Activated naive CD8-positive, alpha-beta T cell treated with anti-CD3 and anti-CD28 coated beads, Interleukin-2, amount 10 ng/mL, durations not matched to agents 7 days and 5 days (primary cell): Measurements from ENCODE around the gene LTBP4. TPM values are rescaled to one million over a fixed set of nuclear protein-coding genes. Genes with fewer than 3 reads are reported as not detected.

Experiments
- ATAC-seq: fragments of 150-1000 bp; cut with Tn5 transposase; one replicate; pipeline ENCODE4 v1.10.0; 2021; ENCODE audit warnings: low read depth, moderate library complexity
- POLR2A ChIA-PET: fragments of 350-600 bp; sonication (Branson Sonifier 250); formaldehyde crosslinking; loops from one replicate; lab custom pipeline; 2021; ENCODE audit warnings: antibody characterized with exemption; lab: Charles Lee
- DNase-seq: peaks from one replicate; pipeline ENCODE4 v3.0.0; 2021
- H3K27ac Mint-ChIP-seq: one replicate; pipeline ENCODE4 v1.8.0; 2022; ENCODE audit warnings: mild to moderate bottlenecking, mixed read lengths
- H3K27me3 Mint-ChIP-seq: one replicate; pipeline ENCODE4 v1.8.0; 2022; ENCODE audit warnings: mild to moderate bottlenecking, moderate library complexity, mixed read lengths
- H3K36me3 Mint-ChIP-seq: one replicate; pipeline ENCODE4 v1.8.0; 2021; ENCODE audit warnings: mild to moderate bottlenecking, mixed read lengths
- H3K4me1 Mint-ChIP-seq: one replicate; pipeline ENCODE4 v1.8.0; 2021; ENCODE audit warnings: mixed read lengths
- H3K4me3 Mint-ChIP-seq: one replicate; pipeline ENCODE4 v1.8.0; 2022; ENCODE audit warnings: mild to moderate bottlenecking, moderate library complexity, mixed read lengths
- H3K9me3 Mint-ChIP-seq: one replicate; pipeline ENCODE4 v1.8.0; 2021; ENCODE audit warnings: mixed read lengths
- total RNA-seq, 2 experiments: library from RNA; stranded (reverse); gene quantifications; one replicate each; pipeline ENCODE4 v1.2.3, GENCODE V29; 2021

Gene LTBP4
- total RNA-seq, 2 experiments from 2014 or later: 83.3 to 94.0 TPM

DNA sequence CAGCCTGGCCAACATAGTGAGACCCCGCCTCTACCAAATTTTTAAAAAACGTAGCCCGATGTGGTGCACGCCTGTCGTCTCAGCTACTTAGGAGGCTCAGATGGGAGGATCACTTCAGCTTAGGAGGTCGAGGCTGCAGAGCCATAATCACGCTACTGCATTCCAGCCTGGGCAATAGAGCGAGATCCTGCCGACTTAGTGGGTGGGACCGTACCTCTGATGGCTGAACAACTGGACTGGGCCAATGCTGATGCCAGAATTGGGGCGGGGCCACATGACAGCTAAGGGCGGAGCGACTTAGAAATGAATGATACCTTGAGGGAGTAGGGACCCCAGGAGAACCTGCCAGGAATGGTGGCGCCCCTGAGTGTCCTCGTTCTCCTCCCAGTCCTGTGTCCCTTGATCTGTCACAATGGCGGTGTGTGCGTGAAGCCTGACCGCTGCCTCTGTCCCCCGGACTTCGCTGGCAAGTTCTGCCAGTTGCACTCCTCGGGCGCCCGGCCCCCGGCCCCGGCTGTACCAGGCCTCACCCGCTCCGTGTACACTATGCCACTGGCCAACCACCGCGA lies 3.6 kb downstream of the LTBP4 start:
- H3K36me3 Mint-ChIP-seq: no peaks in the 10 kb centered on the region
- peak overlapping the region; percentile 95 for H3K4me3 Mint-ChIP-seq
- POLR2A ChIA-PET: interaction anchor here (0.6 to 3.5 kb wide), 6 partner anchors 9 to 175 kb away, joined by 3 to 38 read pairs (median 5); partner anchors contain the start of gene BLVRB
- no peak for ATAC-seq
- H3K27me3 Mint-ChIP-seq: peaks cover 29% of the 10 kb centered on the region
- peak overlapping the region; percentile 96 for H3K27ac Mint-ChIP-seq
- no peak for DNase-seq
- H3K4me1 Mint-ChIP-seq: peaks cover 39% of the 10 kb centered on the region
- no peaks in the 10 kb centered on the region for H3K9me3 Mint-ChIP-seq

DNA sequence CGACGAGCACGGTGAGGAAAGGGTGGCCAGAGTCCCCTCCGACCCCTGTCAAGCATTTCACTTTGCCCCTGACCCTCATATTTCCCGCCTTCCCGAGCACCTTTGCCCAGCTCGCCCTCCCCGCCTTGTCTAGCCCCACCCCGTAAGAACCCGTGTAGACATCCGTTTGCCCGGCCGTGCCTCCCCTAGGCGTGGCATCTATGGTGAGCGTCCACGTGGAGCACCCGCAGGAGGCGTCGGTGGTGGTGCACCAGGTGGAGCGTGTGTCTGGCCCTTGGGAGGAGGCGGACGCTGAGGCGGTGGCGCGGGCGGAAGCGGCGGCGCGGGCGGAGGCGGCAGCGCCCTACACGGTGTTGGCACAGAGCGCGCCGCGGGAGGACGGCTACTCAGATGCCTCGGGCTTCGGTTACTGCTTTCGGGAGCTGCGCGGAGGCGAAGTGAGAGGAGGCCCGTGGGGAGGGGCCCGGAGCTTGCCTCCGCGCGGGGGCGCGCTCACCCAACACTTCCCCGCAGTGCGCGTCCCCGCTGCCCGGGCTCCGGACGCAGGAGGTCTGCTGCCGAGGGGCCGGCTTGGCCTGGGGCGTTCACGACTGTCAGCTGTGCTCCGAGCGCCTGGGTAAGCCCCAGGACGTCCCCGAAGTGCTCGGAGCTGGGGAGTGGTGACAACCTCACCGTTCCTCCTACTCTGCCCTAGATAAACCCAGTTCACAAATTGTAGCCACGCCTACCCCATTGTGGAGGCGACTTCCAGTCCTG lies 4.2 kb downstream of the LTBP4 start:
- H3K36me3 Mint-ChIP-seq: no peaks in the 10 kb centered on the region
- DNase-seq (peak; percentile 86), ATAC-seq (peak; percentile 53)
- peaks cover 25% of the 10 kb centered on the region for H3K27me3 Mint-ChIP-seq
- H3K4me3 Mint-ChIP-seq: peak overlapping the region; percentile 95
- H3K4me1 Mint-ChIP-seq: peaks cover 44% of the 10 kb centered on the region
- no peaks in the 10 kb centered on the region for H3K9me3 Mint-ChIP-seq
- POLR2A ChIA-PET: interaction anchor here (0.7 to 3.5 kb wide), 6 partner anchors 9 to 173 kb away, joined by 3 to 38 read pairs (median 4); partner anchors contain the start of genes BLVRB and RAB4B
- peak overlapping the region; percentile 96 for H3K27ac Mint-ChIP-seq

GRCh38 chr19:40607311-40608239 lies 6.4 kb downstream of the LTBP4 start:
- Mint-ChIP-seq H3K27ac (peak overlapping the region; percentile 1), H3K27me3 (peaks cover 10% of the 10 kb centered on the region), H3K36me3 (no peaks in the 10 kb centered on the region), H3K9me3 (no peaks in the 10 kb centered on the region), H3K4me3 (peak overlapping the region; percentile 56), H3K4me1 (peaks cover 44% of the 10 kb centered on the region)
- DNase-seq (no peak), ATAC-seq (no peak)
- POLR2A ChIA-PET: no interaction called here

DNA sequence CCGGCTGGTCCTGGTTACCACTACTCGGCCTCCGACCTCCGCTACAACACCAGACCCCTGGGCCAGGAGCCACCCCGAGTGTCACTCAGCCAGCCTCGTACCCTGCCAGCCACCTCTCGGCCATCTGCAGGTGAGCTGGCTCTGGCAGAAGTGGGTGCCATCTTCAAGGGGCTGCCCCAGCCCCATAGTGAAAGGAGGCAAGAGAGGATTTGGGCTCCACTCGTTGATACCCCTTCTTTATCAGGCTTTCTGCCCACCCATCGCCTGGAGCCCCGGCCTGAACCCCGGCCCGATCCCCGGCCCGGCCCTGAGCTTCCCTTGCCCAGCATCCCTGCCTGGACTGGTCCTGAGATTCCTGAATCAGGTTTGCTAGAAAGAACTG lies 7.1 kb downstream of the LTBP4 start:
- no peak for ATAC-seq
- POLR2A ChIA-PET: interaction anchor here (0.6 kb wide), 1 partner anchor 83 kb away, joined by 3 read pairs; no protein-coding TSS in a partner anchor
- Mint-ChIP-seq H3K4me1 (peaks cover 40% of the 10 kb centered on the region), H3K27ac (no peak overlapping the region), H3K27me3 (peaks cover 4% of the 10 kb centered on the region), H3K4me3 (peak overlapping the region; percentile 41), H3K36me3 (no peaks in the 10 kb centered on the region), H3K9me3 (no peaks in the 10 kb centered on the region)
- no peak for DNase-seq

GRCh38 chr19:40608957-40609356 lies 7.8 kb downstream of the LTBP4 start:
- Mint-ChIP-seq H3K36me3 (no peaks in the 10 kb centered on the region), H3K27ac (peak overlapping the region; percentile 84), H3K9me3 (no peaks in the 10 kb centered on the region), H3K4me1 (peaks cover 38% of the 10 kb centered on the region), H3K27me3 (peaks cover 2% of the 10 kb centered on the region), H3K4me3 (peak overlapping the region; percentile 76)
- DNase-seq: no peak
- ATAC-seq: no peak
- POLR2A ChIA-PET: interaction anchor here (0.6 kb wide), 2 partner anchors 83 to 172 kb away, joined by 3 to 5 read pairs; no protein-coding TSS in a partner anchor

DNA sequence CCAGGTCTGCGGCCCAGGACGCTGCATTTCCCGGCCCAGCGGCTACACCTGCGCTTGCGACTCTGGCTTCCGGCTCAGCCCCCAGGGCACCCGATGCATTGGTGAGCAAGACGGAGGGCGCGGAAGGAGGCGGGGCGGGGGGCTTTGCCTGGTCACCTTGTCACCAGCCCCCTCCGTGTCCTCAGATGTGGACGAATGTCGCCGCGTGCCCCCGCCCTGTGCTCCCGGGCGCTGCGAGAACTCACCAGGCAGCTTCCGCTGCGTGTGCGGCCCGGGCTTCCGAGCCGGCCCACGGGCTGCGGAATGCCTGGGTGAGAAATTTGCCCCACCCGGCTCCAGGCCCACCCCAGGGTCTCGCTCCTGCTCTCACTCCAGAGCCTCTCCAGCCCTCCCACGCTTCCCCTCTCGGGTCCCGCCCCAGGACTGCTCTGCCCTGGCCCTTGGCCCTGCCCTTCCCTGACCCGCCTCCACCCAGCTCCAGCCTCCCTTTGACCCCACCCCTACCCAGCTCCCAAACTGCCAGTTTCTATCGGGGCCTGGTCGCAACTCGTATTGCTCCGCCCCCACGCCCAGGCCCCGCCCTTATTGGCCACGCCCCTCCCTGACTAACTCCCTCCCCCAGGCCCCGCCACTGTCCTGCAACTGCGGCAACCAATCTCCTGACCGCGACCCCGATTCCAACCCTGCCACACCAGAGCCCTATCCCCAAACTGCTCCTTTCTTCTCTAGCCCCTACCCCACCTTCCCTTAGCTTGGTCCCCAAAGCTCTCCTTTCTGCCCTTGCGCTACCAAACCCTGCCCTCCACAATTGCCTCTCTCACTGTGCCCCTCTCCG lies 8.6 kb downstream of the LTBP4 start:
- peak; percentile 46 for ATAC-seq
- H3K9me3 Mint-ChIP-seq: no peaks in the 10 kb centered on the region

DNA sequence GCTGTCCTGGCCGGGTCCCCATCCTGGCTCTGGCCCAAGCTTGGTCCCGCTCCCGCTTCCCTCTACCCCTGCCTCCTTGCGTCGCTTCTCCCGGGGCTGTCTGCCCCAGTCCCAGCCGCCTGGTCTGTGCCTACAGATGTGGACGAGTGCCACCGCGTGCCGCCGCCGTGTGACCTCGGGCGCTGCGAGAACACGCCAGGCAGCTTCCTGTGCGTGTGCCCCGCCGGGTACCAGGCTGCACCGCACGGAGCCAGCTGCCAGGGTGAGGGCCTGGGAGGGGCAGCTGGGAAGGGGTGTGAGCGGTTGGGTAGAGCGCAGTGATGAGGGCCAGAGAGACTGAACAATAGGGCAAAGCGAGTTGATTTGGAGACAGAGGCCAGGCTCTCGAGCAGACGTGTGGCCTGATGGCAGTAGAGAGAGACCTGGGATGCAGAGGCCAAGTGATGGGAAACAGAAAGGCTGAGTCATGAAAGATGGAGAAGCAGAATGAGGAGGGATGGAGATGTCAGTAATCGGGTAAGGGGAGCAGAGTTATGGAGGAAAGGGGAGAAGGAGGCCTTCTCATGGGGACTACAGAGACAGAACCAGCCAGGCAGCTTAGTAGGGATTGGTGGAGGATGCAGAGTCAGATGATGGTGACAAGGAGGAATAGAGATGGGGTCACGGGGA lies 9.4 kb downstream of the LTBP4 start:
- Mint-ChIP-seq H3K9me3 (no peaks in the 10 kb centered on the region), H3K36me3 (no peaks in the 10 kb centered on the region), H3K27ac (peak overlapping the region; percentile 84), H3K4me1 (peaks cover 33% of the 10 kb centered on the region), H3K27me3 (no peaks in the 10 kb centered on the region), H3K4me3 (peak overlapping the region; percentile 76)
- peak; percentile 66 for DNase-seq
- no peak for ATAC-seq
- POLR2A ChIA-PET: interaction anchor here (0.7 to 1.6 kb wide), 4 partner anchors 24 to 324 kb away, joined by 3 to 9 read pairs (median 4); partner anchors contain the start of genes RAB4B and SERTAD1

More for the DNA sequence above, 8.6 kb downstream of the LTBP4 start:
- H3K36me3 Mint-ChIP-seq: no peaks in the 10 kb centered on the region
- H3K4me1 Mint-ChIP-seq: peaks cover 33% of the 10 kb centered on the region
- no peaks in the 10 kb centered on the region for H3K27me3 Mint-ChIP-seq
- DNase-seq: peak; percentile 93
- H3K27ac Mint-ChIP-seq: peak overlapping the region; percentile 84
- POLR2A ChIA-PET: interaction anchor here (0.6 to 1.6 kb wide), 5 partner anchors 25 to 323 kb away, joined by 3 to 9 read pairs (median 4); partner anchors contain the start of genes RAB4B and SERTAD1
- peak overlapping the region; percentile 76 for H3K4me3 Mint-ChIP-seq

GRCh38 chr19:40611096-40611495 lies 9.9 kb downstream of the LTBP4 start:
- Mint-ChIP-seq H3K36me3 (peaks cover 3% of the 10 kb centered on the region), H3K27me3 (no peaks in the 10 kb centered on the region), H3K9me3 (no peaks in the 10 kb centered on the region), H3K4me3 (peak overlapping the region; percentile 76), H3K27ac (peak overlapping the region; percentile 84), H3K4me1 (peaks cover 33% of the 10 kb centered on the region)
- POLR2A ChIA-PET: interaction anchor here (1.6 kb wide), 1 partner anchor 167 kb away, joined by 9 read pairs; the partner anchor contains the start of gene RAB4B
- DNase-seq (no peak), ATAC-seq (no peak)

DNA sequence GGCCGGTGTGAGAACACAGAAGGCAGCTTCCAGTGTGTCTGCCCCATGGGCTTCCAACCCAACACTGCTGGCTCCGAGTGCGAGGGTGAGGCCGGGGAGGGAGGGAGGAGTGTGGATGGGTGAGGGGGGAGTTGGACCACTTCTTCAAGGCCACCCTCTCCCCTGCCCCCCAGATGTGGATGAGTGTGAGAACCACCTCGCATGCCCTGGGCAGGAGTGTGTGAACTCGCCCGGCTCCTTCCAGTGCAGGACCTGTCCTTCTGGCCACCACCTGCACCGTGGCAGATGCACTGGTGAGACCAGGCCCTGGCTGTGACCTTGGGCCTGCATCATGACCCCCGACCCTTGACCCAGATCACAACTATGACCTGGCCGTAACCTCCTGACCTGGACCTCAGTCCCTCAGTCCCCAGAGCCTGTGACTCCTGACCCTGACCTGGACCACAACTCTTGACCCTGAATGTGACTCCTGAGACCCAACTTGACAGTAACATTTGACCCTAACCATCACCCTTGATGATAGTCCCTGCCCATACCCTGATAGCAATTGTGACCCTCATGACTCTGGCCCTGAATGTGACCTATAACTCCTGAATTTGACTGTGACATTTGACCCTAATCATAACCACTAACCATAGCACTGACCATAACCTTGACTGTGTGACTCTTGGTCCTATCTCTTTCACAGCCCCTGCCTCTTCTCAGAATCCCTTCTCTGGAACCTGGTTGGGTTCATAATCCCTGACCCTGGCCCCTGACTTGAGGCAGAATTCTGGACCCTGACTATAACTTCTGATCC lies 10.9 kb downstream of the LTBP4 start:
- DNase-seq: no peak
- no peak for ATAC-seq
- no peaks in the 10 kb centered on the region for H3K27me3 Mint-ChIP-seq
- peaks cover 3% of the 10 kb centered on the region for H3K36me3 Mint-ChIP-seq
- peaks cover 31% of the 10 kb centered on the region for H3K4me1 Mint-ChIP-seq
- no peaks in the 10 kb centered on the region for H3K9me3 Mint-ChIP-seq
- H3K27ac Mint-ChIP-seq: peak overlapping the region; percentile 43
- POLR2A ChIA-PET: no interaction called here
- H3K4me3 Mint-ChIP-seq: peak overlapping the region; percentile 95

GRCh38 chr19:40612831-40613689 lies 11.9 kb downstream of the LTBP4 start:
- Mint-ChIP-seq H3K4me1 (peaks cover 29% of the 10 kb centered on the region), H3K27me3 (no peaks in the 10 kb centered on the region), H3K4me3 (peak overlapping the region; percentile 95), H3K9me3 (no peaks in the 10 kb centered on the region), H3K27ac (peak overlapping the region; percentile 96), H3K36me3 (peaks cover 3% of the 10 kb centered on the region)
- POLR2A ChIA-PET: interaction anchor here (0.6 to 3.0 kb wide), 7 partner anchors 9 to 1177 kb away, joined by 3 to 38 read pairs (median 3); partner anchors contain the start of genes BLVRB, EGLN2 and RPS16
- ATAC-seq (no peak), DNase-seq (peak; percentile 86)
